ENCODE data around the gene NNAT.

- TF ChIP-seq CTCF (IDR thresholded peaks at IDR 0.05; ENCODE audit: insufficient read depth, low read length), result no peak
- no peak for TF ChIP-seq GABPA (IDR thresholded peaks at IDR 0.05; ENCODE audit: low read depth)
- TF ChIP-seq REST (IDR thresholded peaks at IDR 0.05; ENCODE audit: insufficient replicate concordance, low read depth), result no peak
- no peak for TF ChIP-seq POLR2AphosphoS5 (IDR thresholded peaks at IDR 0.05; ENCODE audit: low read depth)
- TF ChIP-seq SPI1 (IDR thresholded peaks at IDR 0.05; ENCODE audit: borderline replicate concordance, low read depth), result no peak
Observed at GRCh38 chr20:37530696-37531095, 9.6 kb downstream of the NNAT start.

Data from HL-60 (cell line).